K562 (cell line): ENCODE measurements around the gene ITPR1. TPM values are rescaled to one million over a fixed set of nuclear protein-coding genes. Genes with fewer than 3 reads are reported as not detected.

Source experiments
- ATAC-seq: fragments of 200-7000 bp; cut with Tn5 transposase; 3 replicates; pipeline ENCODE4 v1.9.1; 2020; ENCODE audit warnings: moderate library complexity
- BruUV-seq: library from RNA; stranded (reverse); fragments of 400-500 nt; replicated peaks from 2 replicates; lab custom pipeline; 2021; lab: Mats Ljungman, UMichigan
- CTCF ChIA-PET: fragments of 300-600 bp; formaldehyde crosslinking; extraction: SDS; loops from one replicate; lab custom pipeline; 2021; ENCODE audit warnings: low intra/inter-chr PET ratio; lab: Yijun Ruan, JAX
- POLR2A ChIA-PET: fragments of 300-600, 350-650 bp; sonication (Branson Sonifier 250); formaldehyde crosslinking; extraction: SDS; loops from one replicate; lab custom pipeline; 2021; ENCODE audit warnings: antibody characterized with exemption, inconsistent platforms; lab: Yijun Ruan, JAX
- DNase-seq, 4 experiments: peaks; one replicate each; pipeline versions ENCODE4 v3.0.0 to v3.0.0-alpha.2; 2011 to 2018; ENCODE audit warnings: low spot score in 3 of 4, mixed read lengths in 3 of 4; ENCODE audit errors: extremely low read depth in 1 of 4
- FAIRE-seq: peaks from 2 replicates; lab custom pipeline; 2011; peaks lifted over from hg19 to GRCh38; lab: Jason Lieb, UNC
- H2AFZ ChIP-seq: 2 replicates; pipeline ENCODE4 v1.6.0; 2011; ENCODE audit warnings: low read depth, low read length, control low read depth, inconsistent platforms
- H3K27ac ChIP-seq: fragments of 200-600 bp; 3 replicates; pipeline ENCODE4 v1.8.0; 2011; ENCODE audit warnings: low read depth, mild to moderate bottlenecking, control low read depth, inconsistent platforms, low read length, moderate library complexity, mixed read lengths; ENCODE audit errors: extremely low read depth
- H3K27me3 ChIP-seq, 2 experiments: fragments of 300-600 bp in 1 of 2; 2 replicates in 1 of 2; 3 replicates in 1 of 2; pipeline versions ENCODE4 v1.6.0 to v1.8.0; 2011; ENCODE audit warnings: inconsistent platforms in 2 of 2, low read length in 2 of 2, mild to moderate bottlenecking in 1 of 2, mixed read lengths in 1 of 2, moderate library complexity in 1 of 2; ENCODE audit not compliant: control insufficient read depth in 2 of 2, insufficient read depth in 2 of 2
- H3K36me3 ChIP-seq: fragments of 300-600 bp; 3 replicates; pipeline ENCODE4 v1.8.0; 2011; ENCODE audit warnings: mild to moderate bottlenecking, low read length, inconsistent platforms; ENCODE audit not compliant: control insufficient read depth, insufficient read depth
- H3K4me1 ChIP-seq, 2 experiments: fragments of 200-600 bp in 1 of 2; replicated peaks in 1 of 2; 2 replicates in 1 of 2; 3 replicates in 1 of 2; pipeline versions ENCODE4 v1.5.1 to v1.8.0; 2011; ENCODE audit warnings: inconsistent platforms in 2 of 2, low read length in 2 of 2, mild to moderate bottlenecking in 1 of 2, mixed read lengths in 1 of 2, moderate library complexity in 1 of 2; ENCODE audit not compliant: control insufficient read depth in 2 of 2, insufficient read depth in 2 of 2
- H3K4me2 ChIP-seq: 2 replicates; pipeline ENCODE4 v1.6.1; 2011; ENCODE audit warnings: low read length, control low read depth, inconsistent platforms, mixed read lengths; ENCODE audit not compliant: insufficient read depth
- H3K4me3 ChIP-seq: fragments of 200-600 bp; sonication (generic), shearing (Covaris generic); 2 replicates; pipeline ENCODE4 v1.5.1; 2016; ENCODE audit warnings: control low read depth, inconsistent platforms
- H3K79me2 ChIP-seq: fragments of 200-600 bp; 3 replicates; pipeline ENCODE4 v1.8.0; 2011; ENCODE audit warnings: low read length, inconsistent platforms; ENCODE audit not compliant: control insufficient read depth, insufficient read depth
- H3K9ac ChIP-seq, 2 experiments: 2 replicates each; pipeline versions ENCODE4 v1.6.0 to v1.6.1; 2011; ENCODE audit warnings: low read depth in 2 of 2, low read length in 2 of 2, control low read depth in 1 of 2, inconsistent platforms in 1 of 2, mild to moderate bottlenecking in 1 of 2, mixed read lengths in 1 of 2; ENCODE audit not compliant: insufficient read depth in 1 of 2
- H3K9me1 ChIP-seq: one replicate; pipeline ENCODE4 v1.6.0; 2011; ENCODE audit warnings: inconsistent platforms, mild to moderate bottlenecking, low read length, moderate library complexity; ENCODE audit not compliant: control insufficient read depth, insufficient read depth
- H3K9me3 ChIP-seq: replicated peaks from 2 replicates; pipeline ENCODE4 v1.5.1; 2011; ENCODE audit warnings: low read depth, low read length, inconsistent platforms; ENCODE audit not compliant: control insufficient read depth, insufficient read depth
- H4K20me1 ChIP-seq: replicated peaks from 2 replicates; pipeline ENCODE4 v1.6.1; 2011; ENCODE audit warnings: low read length, inconsistent platforms, mixed read lengths; ENCODE audit not compliant: control insufficient read depth, insufficient read depth
- ETV1 ChIP-seq: fragments of 450-650 bp; conservative IDR thresholded peaks from 2 replicates; pipeline ENCODE4 v1.6.1; 2016; ENCODE audit warnings: missing genetic modification characterization, control low read depth, low read depth, missing compliant biosample characterization
- FOXP4 ChIP-seq: sonication (generic); formaldehyde crosslinking; IDR thresholded peaks from 2 replicates; pipeline ENCODE4 v1.8.0; 2022; ENCODE audit warnings: mild to moderate bottlenecking, missing genetic modification reagents, borderline replicate concordance
- HCFC1 ChIP-seq: IDR thresholded peaks from 2 replicates; pipeline ENCODE4 v1.6.1; 2012; ENCODE audit warnings: low read depth, low read length, improper control_type of control experiment
- PBX2 ChIP-seq, 2 experiments: IDR thresholded peaks in 1 of 2; conservative IDR thresholded peaks in 1 of 2; 2 replicates each; pipeline ENCODE4 v1.6.1; 2016; ENCODE audit warnings: low read depth in 2 of 2, mild to moderate bottlenecking in 1 of 2, missing compliant biosample characterization in 1 of 2, missing genetic modification characterization in 1 of 2, moderate library complexity in 1 of 2
- ZNF146 ChIP-seq: IDR thresholded peaks from one replicate; pipeline ENCODE4 v1.6.1; 2018; ENCODE audit warnings: missing compliant biosample characterization; ENCODE audit not compliant: unreplicated experiment
- ZNF212 ChIP-seq: fragments of 450-650 bp; formaldehyde crosslinking; IDR thresholded peaks from 2 replicates; pipeline ENCODE4 v1.4.0; 2020; ENCODE audit warnings: mild to moderate bottlenecking
- ZNF274 ChIP-seq: IDR thresholded peaks from 2 replicates; pipeline ENCODE4 v1.6.1; 2011; ENCODE audit warnings: low read depth, mild to moderate bottlenecking, low read length, moderate library complexity, borderline replicate concordance
- WGBS: fragments of 100-300 bp; shearing (Covaris generic); methylation state at CpG from one replicate; pipeline ENCODE4 v1.1.6; 2016; ENCODE audit warnings: low coverage, mixed read lengths; ENCODE audit not compliant: insufficient coverage; ENCODE audit errors: missing lambda C conversion rate; 5-methylcytosine and 5-hydroxymethylcytosine counted together
- in situ Hi-C: fragments of 300-500 bp; cut with MboI; formaldehyde crosslinking; loops from 4 replicates; pipeline ENCODE4 v1.15.0; 2018; ENCODE audit warnings: inconsistent platforms, mixed read lengths
- intact Hi-C: fragments of 100-400 bp; cut with micrococcal nuclease; formaldehyde crosslinking; loops from 2 replicates; pipeline ENCODE4 v1.14.2; 2022
- polyA plus RNA-seq, 8 experiments: library from polyadenylated mRNA; depleted of rRNA in 4 of 8; stranded (reverse) in 5 of 8; unstranded in 3 of 8; fragments of >200 nt; fragmentation: Nextera tagmentation in 2 of 8; fragmentation: Illumina TruSeq in 1 of 8; extraction: Ambion mirVana in 2 of 8; extraction: Trizol in 1 of 8; gene quantifications; 2 replicates each; pipeline versions ENCODE4 v1.2.1 to v1.2.3, GENCODE V29; 2011 to 2014; ENCODE audit warnings: inconsistent platforms in 1 of 8, missing spikeins in 1 of 8
- total RNA-seq, 7 experiments: library from RNA; depleted of rRNA in 6 of 7; stranded (reverse); fragments of >200 nt in 6 of 7; fragmentation: Illumina TruSeq in 2 of 7; extraction: Trizol in 2 of 7; gene quantifications; 2 replicates each; pipeline versions ENCODE4 v1.2.1 to v1.2.3, GENCODE V29; 2011 to 2021; ENCODE audit warnings: low replicate concordance in 1 of 7
- TF ChIP-seq, protein P1 (sequence below), 2 experiments: fragments of 450-650 bp in 1 of 2; sonication (generic) in 1 of 2; formaldehyde crosslinking; conservative IDR thresholded peaks; 2 replicates each; pipeline versions ENCODE4 v1.4.0 to v1.8.1; 2020 to 2022; ENCODE audit warnings: mild to moderate bottlenecking in 1 of 2, missing genetic modification reagents in 1 of 2

The ITPR1 gene
- total and polyA plus RNA-seq, 9 of the 15 experiments (the other 6 are each of a cell fraction or from before 2014, with no cell fraction given), result 22.4 to 40.0 (median 27.4) TPM

DNA sequence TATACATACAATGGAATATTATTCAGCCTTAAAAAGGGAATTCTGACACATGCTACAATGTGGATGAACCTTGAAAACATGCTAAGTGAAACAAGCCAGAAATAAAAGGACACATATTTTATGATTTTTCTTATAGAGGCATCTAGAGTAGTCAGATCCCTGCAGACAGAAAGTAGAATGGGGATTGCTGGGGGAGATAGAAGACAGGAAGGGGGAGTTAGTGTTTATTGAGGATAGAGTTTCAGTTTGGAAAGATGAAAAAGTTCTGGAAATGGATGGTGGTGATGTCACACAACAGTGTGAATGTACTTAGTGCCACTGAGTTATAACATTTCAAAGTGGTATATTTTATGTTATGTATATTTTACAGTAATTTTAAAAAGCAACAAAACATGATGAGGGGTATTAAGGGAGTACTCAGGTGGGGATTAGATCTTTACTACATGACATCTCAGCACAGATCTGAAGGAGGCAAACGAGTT is 4.7 kb downstream of the ITPR1 start:
- H2AFZ ChIP-seq, result no peak overlapping the region
- TF ChIP-seq ZNF274 (no peak), ZNF146 (CRISPR knock-in tag) (peak; percentile 23), HCFC1 (no peak)
- ATAC-seq (no peak), DNase-seq (no peak), FAIRE-seq (no peak)
- no peak overlapping the region for H3K9ac ChIP-seq
- no peaks in the 10 kb centered on the region for H3K27me3 ChIP-seq
- no TSS peak for BruUV-seq
- ChIA-PET POLR2A (interaction anchor here (1.0 to 2.6 kb wide), 2 partner anchors 10 to 36 kb away, joined by 3 to 10 read pairs; no protein-coding TSS in a partner anchor), CTCF (no interaction called here)
- H3K9me1 ChIP-seq, result peaks cover 4% of the 10 kb centered on the region
- no peaks in the 10 kb centered on the region for H4K20me1 ChIP-seq
- H3K27ac ChIP-seq, result no peak overlapping the region
- peaks cover 10% of the 10 kb centered on the region; the same call in 2 of the 3 replicates for H3K36me3 ChIP-seq
- peaks cover 15% of the 10 kb centered on the region; the same call in 2 of the 3 replicates for H3K79me2 ChIP-seq
- H3K4me2 ChIP-seq, result no peak overlapping the region
- H3K4me1 ChIP-seq, result peaks cover 10 to 23% of the 10 kb centered on the region in 2 experiments
- in situ Hi-C loops, result no loop called here
- intact Hi-C loops, result no loop called here
- WGBS, result 18% methylated on average over 1 of the region's 1 CpG
- no peak overlapping the region for H3K4me3 ChIP-seq
- H3K9me3 ChIP-seq, result no peaks in the 10 kb centered on the region

GRCh38 chr3:4498446-4498845 is 5.3 kb downstream of the ITPR1 start:
- Histone ChIP-seq H3K4me2 (no peak overlapping the region), H3K9me1 (peaks cover 4% of the 10 kb centered on the region), H3K27me3 (no peaks in the 10 kb centered on the region), H3K36me3 (peaks cover 10% of the 10 kb centered on the region; the same call in 2 of the 3 replicates), H3K4me3 (no peak overlapping the region), H3K27ac (no peak overlapping the region), H3K79me2 (peaks cover 14% of the 10 kb centered on the region; the same call in 2 of the 3 replicates), H3K9me3 (no peaks in the 10 kb centered on the region), H3K9ac (no peak overlapping the region), H3K4me1 (peaks cover 7 to 23% of the 10 kb centered on the region in 2 experiments), H2AFZ (no peak overlapping the region), H4K20me1 (no peaks in the 10 kb centered on the region)
- intact Hi-C loops, result no loop called here
- in situ Hi-C loops, result no loop called here
- BruUV-seq, result no TSS peak
- WGBS, result 70% methylated on average over 5 of the region's 5 CpGs
- CTCF ChIA-PET, result interaction anchor here (0.5 kb wide), 1 partner anchor 610 kb away, joined by 3 read pairs; no protein-coding TSS in a partner anchor
- DNase-seq, result no peak
- POLR2A ChIA-PET, result interaction anchor here (0.7 to 2.6 kb wide), 3 partner anchors 9 to 1381 kb away, joined by 3 to 10 read pairs (median 3); no protein-coding TSS in a partner anchor
- no peak for FAIRE-seq
- ATAC-seq, result no peak
- TF ChIP-seq FOXP4, result no peak
- TF ChIP-seq ZNF212, result no peak
- TF ChIP-seq PBX2 (CRISPR knock-in tag; IDR thresholded peaks at IDR 0.05; ENCODE audit: low read depth), result no peak
- no peak for TF ChIP-seq PBX2 (tag; conservative IDR thresholded peaks at IDR 0.05; ENCODE audit: low read depth)
- TF ChIP-seq, protein P1, sequence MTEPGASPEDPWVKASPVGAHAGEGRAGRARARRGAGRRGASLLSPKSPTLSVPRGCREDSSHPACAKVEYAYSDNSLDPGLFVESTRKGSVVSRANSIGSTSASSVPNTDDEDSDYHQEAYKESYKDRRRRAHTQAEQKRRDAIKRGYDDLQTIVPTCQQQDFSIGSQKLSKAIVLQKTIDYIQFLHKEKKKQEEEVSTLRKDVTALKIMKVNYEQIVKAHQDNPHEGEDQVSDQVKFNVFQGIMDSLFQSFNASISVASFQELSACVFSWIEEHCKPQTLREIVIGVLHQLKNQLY (CRISPR knock-in tag; conservative IDR thresholded peaks at IDR 0.05), result no peak
- no peak for TF ChIP-seq ETV1
